ENCODE results near the gene HOXB13.

HOXB13 gene

DNA sequence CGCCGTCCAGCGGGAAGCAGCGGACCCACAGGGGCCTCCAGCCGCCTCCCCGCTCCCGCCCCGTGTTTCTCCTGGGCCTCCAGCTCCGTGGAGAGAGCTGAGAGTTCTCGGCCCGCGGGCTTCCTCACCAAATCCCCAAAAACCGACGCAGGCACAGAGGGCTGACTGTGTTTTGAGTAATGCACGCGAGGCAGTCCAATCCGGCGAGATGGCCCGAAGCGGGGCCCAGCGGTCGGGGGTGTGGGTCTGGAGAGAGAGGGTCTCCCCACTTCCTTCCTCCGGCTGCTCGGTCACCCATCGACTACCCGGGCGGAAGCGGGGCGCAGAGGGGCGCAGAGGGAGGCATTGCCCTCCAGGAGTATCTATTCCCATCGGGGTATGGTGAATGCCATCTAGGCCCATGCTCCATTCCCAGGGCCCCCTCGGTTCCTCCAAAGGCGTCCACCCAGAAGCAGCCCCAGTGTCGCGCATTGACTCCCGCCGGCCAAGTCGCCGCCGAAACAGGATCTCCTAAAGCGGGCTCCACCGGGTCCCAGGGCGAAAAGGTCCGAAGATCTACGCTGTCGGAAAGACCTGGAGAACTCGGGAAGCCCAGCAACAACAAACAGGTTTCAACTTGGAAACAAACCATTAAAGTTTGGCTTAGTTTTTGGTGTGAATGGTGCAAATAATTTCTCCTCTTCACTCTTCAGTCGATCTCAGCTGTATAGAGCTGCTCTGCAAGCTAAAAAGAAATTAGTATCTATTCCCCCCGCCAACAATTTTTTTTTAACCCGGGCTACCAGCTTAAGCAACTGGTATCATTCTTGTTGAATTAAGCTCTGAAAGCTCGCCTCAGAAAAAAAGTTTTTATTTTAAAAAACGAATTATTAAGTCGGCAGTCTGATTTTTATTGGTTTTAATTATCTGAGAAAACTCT is 19.2 kb upstream of the HOXB13 start:
- no peak for DNase-seq

GRCh38 chr17:48746916-48747444 is 18.4 kb upstream of the HOXB13 start:
- DNase-seq, result no peak

GRCh38 chr17:48745381-48746275 is 17.1 kb upstream of the HOXB13 start:
- no peak for DNase-seq

GRCh38 chr17:48740537-48740936 is 12.0 kb upstream of the HOXB13 start:
- no peak for DNase-seq

GRCh38 chr17:48738803-48739526 is 10.4 kb upstream of the HOXB13 start:
- DNase-seq, result no peak

DNA sequence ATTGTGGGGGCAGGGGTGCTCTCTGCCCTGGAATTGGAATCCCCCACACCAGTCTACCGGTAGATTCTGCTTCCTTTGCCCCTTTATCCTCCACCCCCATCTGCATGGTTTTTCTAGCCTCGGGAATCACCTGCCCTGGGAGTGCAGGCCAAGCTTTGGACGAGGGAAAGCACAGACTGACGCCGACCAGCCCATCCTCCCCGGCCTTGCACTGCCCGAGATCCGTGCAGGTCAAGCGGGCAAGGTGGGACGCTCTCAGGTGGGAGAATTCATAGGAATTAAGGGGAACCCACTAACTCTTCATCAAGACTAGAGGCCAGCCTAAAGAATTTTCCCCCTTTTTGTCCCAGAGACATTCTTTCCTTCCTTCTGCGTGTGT is 9.9 kb upstream of the HOXB13 start:
- no peak for DNase-seq

GRCh38 chr17:48737330-48738043 is 8.9 kb upstream of the HOXB13 start:
- DNase-seq, result no peak

DNA sequence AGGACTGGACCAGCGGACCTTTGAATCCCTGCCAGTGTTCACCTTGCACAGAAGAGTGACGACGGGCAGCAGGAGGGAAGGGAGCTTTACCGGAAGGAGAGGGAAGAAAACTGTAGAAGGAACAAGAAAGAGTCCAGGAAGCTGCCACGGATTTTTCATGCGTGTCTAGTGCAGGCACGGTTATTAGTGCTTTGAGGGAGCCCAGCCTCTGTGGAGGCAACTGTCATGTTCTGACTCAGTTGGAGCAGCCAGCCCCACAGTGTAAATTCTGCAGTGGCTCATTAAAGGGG is 6.5 kb upstream of the HOXB13 start:
- DNase-seq, result no peak

GRCh38 chr17:48734333-48735061 is 5.9 kb upstream of the HOXB13 start:
- no peak for DNase-seq

DNA sequence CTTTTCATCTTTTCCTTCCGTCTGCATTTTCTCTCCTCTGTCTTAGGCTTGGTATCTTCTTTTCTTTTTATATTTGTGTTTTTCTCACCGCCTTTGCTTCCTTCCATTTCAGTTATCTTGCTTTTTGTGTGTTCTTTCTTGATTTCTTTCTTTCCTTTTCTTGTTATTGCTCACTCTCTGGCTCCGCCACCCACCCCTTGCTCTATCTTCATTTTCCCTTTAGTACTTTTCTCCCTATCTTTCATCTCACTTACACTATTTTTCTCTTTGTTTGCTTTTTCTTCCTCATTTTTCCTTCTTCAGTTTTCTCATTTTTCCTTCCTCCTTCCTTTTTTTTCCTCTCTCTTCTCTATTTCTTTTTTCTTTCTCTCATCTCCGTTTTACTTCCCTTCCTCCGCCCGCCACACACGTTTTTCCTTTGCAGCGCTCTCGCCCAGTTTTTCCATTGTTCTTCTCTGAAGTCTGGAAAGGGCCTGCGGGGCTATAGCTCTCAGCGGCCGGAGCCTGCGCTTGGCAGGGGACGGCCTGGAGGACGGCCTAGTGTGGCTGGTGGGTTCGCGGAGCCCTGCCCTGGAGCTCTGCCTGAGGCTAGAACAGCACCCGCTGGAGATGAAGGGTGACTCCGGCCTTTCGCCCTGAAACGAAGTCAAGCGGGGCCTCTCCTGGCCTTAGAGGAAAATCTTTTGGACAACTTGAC is 5.2 kb upstream of the HOXB13 start:
- no peak for DNase-seq

- no peak for DNase-seq
These were observed 4.4 kb upstream of the HOXB13 start for GRCh38 chr17:48732688-48733629.

DNA sequence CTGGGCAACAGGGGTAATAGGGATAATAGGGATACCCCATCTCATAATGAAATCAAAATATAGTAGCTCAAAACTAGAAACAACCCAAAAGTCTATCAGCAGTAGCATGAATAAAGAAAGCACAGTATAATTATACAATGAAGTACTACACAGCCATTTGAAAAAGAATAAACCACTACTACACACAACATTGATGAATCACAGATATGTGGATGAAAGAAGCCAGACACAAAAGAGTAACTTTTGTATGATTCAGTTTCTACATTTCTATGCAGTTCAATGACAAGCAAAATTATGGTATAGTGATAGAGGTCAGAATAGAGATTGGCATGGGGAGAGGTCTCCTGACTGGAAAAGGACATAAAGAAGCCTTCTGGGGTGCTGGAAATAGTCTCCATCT is 2.8 kb upstream of the HOXB13 start:
- DNase-seq, result no peak

DNA sequence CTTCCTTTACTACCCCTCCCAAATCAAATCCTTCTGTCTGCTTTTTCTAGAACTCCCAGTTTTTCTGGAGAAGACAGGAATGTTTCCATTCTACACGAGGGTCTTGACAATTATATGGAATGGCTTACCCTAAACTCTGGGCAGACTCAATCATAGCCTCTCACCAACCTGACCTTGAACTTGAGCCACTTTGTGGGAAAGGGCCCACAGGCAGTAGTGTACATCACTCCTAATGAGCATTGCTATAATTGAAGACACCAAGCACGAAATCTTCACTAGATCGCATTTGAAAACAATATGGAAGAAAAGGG is 1.6 kb upstream of the HOXB13 start:
- no peak for DNase-seq

DNA sequence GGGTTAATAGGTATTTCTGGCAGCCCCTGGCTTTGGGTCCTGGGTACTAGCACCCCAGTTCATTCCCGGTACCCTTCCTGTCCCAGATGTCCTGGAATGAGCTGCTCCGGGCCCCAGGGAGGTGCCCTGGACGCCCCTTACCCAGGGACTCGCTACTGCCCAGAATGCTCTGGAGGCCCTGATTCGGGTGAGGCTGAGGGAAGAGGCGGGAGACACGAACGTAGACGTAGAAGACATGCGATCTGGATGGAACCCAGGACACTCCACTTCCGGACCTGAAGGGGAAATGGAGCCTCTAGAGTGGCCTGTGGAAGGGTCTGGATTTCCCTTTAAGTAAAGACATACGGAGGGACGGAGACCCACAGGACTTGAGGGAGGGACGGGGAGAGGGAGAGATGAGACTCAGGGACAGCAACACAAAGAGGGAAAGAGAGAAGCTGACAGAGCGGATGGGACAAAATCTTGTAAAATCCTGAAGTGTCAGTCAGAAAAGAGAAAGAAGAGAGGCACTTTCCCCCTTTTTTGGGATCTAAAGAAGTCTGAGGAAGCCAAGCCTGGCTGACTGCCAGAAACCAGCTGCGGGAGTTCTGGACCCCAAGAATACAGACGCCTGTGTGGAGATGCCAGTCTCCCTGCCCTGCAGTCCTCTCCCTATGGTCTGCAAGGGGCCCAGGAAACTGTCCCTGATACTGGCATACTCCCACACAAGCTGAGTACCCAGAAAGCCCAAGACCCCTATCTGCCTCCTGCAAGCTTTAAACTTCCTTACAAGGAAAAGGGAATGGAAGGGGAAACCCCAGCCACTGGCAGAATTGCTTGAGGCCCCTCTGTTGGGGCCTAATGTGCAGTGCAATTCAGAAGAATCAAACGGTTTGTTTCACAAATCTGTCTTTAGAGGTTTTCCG is 1.0 kb upstream of the HOXB13 start:
- no peak for DNase-seq

DNA sequence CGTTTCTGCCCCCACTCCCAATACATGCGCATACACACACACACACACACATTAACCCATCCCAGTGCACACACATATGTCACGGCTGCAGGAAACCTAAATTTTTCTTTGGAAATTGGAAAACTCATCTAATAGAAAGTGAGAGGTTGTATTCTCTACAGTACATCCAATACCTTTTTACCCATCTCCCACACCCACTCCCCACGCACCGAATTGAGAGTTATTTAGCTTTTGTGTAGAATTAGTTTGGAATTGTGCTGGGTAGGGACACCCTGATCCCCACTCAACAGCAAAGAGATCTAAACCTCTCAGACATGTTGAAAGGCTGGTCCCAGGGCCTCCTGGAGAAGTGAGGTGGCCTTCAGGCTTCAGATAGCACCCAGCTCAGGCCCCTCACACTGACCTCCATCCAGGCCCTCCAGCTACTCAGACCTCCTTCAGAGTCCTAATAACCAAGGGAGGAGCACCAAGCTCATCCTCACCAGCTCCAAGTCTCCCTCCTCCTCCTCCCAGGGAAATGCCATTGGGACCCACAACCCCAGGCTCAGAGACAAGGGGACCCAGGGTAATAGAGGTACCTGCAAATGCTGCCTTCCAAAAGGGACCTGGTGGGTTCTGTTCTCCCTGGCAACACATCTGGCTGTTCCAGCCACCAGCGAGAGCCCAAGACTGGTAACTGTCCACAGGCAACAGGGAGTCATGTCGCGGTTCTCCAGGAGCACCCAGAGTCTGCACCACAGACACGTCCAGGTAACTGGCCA is 955 bp downstream of the HOXB13 start:
- no peak for DNase-seq

- DNase-seq, result no peak
These were observed 1.6 kb downstream of the HOXB13 start for GRCh38 chr17:48726916-48727286.

DNA sequence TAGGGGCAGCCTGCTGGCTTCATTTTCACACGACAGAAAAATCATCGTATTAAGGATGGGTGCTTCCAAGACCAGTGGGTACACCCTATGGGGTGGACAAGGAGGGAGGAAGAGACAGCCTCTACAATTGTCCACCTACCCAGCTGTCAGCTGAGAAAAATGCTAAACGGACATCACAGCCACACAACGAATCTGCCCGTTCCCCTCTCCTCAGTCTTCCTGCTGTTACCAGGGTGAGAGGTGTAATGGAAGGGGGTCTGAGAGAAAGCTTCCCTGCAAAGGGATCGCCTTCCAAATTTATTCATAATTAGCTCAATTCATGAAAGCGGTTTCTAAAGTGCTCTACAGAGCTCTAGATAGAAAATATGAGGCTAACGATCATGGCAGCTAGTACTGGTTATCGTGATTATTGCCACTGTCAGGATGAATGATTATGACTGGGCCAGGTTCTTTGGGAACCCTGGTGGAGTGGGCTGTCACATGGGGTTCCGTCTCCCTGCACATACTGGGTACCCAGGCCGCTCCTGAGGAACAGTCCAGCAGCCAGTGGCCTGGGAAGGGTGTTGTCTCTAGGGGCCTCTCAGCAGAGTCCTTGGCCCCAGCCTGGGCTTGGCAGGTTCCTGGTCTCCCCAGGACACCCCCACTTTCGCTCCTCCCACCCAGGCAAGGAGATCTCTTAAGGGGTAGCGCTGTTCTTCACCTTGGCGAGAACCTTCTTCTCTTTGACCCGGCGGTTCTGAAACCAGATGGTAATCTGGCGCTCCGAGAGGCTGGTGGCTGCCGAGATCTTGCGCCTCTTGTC is 2.2 kb downstream of the HOXB13 start:
- DNase-seq, result no peak

Data from activated CD4-positive, alpha-beta T cell treated with anti-CD3 and anti-CD28 coated beads, Interleukin-10, Interleukin-2, amounts not matched to agents 100 ng/mL and 50 ng/mL, durations not matched to agents 16 hours and 8 hours (primary cell).